GM10266 (cell line): ENCODE results near the gene HUNK.

Experiments
- DNase-seq: peaks from one replicate; pipeline ENCODE4 v3.0.0; 2012; ENCODE audit errors: extremely low spot score
- TF ChIP-seq, protein P1 (sequence below): IDR thresholded peaks from 2 replicates; pipeline ENCODE4 v1.5.1; 2012; ENCODE audit warnings: mild to moderate bottlenecking, low read depth; ENCODE audit not compliant: control insufficient read depth, insufficient read depth; ENCODE audit errors: missing control alignments

The HUNK gene

DNA sequence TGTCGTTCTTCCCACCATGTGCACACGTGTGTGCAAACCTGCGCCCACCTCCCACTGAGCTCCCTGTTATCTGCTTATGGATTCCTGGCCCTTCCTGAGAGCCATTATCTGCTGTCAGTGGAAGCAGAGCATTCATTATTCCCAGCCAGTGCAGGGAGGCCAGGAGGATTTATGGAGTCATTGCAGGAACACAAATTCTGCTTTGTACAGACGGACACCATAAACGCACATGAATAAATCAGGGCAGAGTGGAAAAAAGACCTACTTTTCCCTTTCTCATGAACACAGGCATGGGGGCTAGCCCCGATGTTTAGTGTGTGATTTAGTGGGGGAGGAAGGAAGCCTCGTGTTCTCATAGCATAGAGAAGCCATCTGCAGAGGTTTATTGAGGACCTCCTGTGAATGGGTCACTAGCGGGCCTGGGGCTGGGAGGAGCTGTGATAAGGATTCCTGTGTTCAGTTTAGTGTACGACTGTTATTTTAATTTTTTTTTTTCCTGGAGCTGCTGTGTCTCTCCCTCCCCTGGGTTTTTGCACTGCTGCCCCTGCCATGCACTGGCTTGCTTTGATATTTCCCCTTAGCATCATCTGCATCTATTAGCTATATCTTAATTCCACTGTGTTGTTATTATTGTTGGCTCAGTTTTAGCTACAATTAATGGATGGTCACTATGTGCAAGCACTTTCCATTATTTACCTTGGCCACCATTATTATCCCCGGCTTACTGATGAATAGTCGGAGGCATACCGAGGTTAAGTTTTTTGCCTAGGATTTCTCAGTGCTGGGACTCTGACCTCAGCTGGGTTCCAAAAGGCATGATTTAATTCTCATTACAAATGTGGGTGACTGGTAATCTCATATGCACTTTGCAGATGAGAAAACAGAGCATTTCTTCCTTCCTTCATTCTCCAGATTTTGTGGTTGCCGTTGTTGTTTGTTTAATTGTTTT, 33.0 kb downstream of the HUNK start:
- TF ChIP-seq, protein P1, sequence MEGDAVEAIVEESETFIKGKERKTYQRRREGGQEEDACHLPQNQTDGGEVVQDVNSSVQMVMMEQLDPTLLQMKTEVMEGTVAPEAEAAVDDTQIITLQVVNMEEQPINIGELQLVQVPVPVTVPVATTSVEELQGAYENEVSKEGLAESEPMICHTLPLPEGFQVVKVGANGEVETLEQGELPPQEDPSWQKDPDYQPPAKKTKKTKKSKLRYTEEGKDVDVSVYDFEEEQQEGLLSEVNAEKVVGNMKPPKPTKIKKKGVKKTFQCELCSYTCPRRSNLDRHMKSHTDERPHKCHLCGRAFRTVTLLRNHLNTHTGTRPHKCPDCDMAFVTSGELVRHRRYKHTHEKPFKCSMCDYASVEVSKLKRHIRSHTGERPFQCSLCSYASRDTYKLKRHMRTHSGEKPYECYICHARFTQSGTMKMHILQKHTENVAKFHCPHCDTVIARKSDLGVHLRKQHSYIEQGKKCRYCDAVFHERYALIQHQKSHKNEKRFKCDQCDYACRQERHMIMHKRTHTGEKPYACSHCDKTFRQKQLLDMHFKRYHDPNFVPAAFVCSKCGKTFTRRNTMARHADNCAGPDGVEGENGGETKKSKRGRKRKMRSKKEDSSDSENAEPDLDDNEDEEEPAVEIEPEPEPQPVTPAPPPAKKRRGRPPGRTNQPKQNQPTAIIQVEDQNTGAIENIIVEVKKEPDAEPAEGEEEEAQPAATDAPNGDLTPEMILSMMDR = no peak
- no peak for DNase-seq

DNA sequence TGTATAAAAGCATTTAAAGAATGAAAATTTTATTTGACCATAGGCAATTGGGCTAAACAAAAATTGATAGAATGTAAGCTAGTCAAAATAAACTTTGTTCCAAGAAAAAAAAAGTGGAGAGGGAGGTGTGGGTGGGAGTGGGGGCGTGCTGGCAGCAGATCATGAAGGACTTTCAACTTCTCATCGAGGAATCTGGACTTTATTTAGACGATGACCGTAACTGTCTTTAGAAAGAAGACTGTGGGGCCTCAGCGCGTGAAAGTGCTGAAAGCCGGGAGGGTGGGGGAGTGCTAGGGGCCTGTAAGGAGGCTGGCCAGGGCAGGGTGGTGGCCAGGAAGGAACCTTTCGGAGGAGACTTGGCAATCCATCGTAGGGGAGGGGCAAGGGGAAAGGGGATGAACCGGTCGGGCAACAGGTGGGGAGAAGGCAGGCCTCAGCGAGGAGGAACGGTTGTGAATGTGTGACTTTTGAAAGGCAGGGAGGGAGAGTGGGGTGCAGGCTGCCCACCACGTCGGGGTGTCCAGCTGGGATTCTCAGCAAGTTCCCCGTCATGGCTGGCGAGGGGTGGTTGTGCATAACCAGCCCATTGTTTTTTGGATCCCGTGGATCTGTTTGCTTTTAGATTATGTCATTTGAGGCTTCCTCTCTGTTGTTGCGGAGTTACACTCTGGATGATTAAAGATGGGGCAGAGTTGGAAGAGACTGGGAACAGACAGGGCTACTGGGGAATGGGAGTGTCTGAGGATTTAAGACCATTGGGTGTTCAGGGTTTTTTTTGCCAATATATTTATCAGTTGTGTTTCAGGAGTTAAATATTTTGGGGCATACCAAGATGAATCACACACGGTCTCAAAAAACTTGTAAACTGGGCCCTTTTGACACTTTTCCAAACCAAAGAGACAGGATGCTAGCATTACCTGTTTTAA, 35.5 kb downstream of the HUNK start:
- TF ChIP-seq, protein P1 = no peak
- DNase-seq = no peak

DNA sequence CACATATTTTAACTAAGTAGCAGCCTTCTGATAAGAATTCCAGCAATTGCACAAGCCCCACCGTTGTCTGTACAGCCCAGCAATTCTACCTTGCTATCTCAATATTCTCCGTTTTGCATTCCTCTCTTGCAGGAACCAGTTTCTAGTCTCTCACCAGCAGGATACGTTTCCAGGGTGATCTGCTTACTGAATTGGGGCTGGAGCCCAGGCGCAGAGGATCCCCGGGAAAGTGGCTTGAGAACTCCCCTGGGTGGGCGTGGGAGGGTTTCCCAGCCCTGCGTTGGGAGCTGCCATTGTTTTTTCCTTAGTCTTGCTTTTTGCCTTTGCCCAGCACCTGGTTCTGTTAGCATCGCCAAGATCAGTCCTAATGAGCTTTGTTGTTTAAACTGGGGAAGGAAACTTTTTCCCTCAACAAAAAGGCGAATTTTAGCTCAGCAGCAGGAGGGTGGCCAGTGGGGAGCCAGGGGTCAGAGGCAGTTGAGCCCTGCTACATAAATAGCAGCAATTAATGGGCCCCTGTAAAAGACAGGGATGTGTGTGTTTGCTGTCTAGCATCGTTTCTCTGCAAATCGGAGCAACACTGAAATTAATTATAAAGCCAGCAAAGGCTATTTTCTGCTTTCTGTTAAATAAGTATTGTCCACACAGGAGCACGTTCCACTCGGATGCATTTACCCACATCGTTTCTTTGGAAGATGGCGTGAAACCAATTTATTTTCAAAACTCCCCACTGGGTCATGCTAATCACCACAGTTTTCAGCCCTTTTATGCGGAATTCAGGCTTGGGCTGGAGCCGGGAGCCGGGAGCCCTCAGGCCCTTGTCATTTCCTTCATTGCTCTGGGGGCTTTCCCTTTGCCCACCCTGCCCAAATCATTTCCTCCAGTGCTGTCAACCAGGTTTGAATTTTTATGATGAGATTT, 36.6 kb downstream of the HUNK start:
- no peak for DNase-seq
- TF ChIP-seq, protein P1 = no peak

DNA sequence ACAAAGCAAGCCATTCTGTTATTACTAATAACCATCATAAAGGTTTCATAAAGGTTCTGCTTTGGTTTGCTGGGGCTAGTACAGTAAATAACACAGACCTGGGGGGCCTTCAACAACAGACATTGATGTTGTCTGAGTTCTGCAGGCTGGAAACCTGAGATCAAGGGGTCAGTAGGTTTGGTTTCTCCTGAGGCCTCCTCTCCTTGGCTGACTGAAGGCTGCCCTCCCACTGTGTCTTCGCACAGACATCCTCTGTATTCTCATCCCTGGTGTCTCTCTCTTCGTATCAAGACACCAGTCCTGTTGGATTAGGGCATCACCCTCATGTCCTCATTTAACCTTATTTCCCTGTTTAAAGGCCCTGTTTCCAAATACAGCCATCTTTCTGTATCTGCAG, 37.3 kb downstream of the HUNK start:
- no peak for DNase-seq
- TF ChIP-seq, protein P1 = no peak

DNA sequence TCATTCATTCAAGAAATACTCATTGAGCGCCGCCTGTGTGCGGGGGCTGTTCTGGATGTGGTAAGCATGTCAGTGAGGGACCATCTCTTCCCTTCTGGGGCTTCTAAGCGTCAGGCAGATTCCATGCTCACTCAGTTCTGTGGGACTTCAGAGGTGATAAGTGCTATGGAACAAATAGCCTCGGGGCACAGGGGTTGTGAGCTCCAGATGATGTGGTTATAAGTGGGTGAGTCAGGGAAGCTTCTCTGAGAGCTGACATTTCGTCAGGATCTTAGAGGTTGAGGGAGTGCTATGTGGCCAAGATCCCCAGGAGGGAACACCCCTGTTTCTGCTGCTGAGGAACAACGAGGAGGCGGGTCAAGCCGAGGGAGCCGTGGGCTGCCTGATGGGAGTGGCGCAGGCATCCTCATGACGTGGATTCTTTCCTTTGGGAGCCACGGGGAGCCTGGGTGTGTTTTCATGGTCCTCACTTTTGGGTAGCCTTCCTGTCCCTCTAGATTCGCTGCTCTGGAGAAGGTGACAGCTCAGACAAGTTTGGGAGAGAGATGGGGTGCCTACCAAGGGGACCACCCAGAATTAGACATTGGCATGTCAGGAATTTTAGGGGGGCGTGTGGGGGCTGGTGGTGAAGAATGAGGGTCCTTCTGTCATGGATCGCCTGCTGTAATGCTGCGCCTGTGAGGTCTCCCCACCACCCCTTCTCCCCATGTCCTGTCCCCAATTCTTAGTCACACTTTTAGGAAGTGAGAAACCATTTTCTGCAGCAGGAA, 38.5 kb downstream of the HUNK start:
- TF ChIP-seq, protein P1 = no peak
- no peak for DNase-seq

DNA sequence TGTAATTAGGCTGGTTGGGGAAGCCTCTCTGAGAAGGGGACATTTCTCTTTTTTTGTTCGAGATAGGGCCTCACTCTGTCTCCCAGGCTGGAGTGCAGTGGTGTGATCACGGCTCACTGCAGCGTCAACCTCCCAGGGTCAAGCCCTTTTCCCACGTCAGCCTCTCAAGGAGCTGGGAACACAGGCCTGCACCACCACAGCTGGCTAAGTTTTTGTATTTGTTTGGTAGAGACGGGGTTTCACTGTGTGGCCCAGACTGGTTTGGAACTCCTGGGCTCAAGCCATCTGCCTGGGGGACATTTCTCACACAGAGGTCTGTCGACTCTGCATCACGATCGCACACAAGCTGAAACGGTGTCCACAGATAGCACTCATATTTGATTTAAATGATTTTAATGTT, 39.7 kb downstream of the HUNK start:
- DNase-seq = no peak

More for the DNA sequence above, 39.7 kb downstream of the HUNK start:
- TF ChIP-seq, protein P1 = no peak
